Keratinocyte (primary cell): Measurements from ENCODE around the gene SLC66A2. TPM values are rescaled to one million over a fixed set of nuclear protein-coding genes. Genes with fewer than 3 reads are reported as not detected.

ENCODE experiments used
- DNase-seq: peaks from one replicate; pipeline ENCODE4 v3.0.0-alpha.2; 2011; ENCODE audit warnings: low read depth, missing footprints, low spot score
- FAIRE-seq: peaks from 2 replicates; lab custom pipeline; 2011; peaks lifted over from hg19 to GRCh38; lab: Jason Lieb, UNC
- H2AFZ ChIP-seq: 2 replicates; pipeline ENCODE4 v1.6.0; 2012; ENCODE audit warnings: low read length, control low read depth, inconsistent platforms; ENCODE audit not compliant: control insufficient read depth
- H3K27ac ChIP-seq: 2 replicates; pipeline ENCODE4 v1.5.1; 2011; ENCODE audit warnings: low read length; ENCODE audit not compliant: control insufficient read depth, insufficient read depth
- H3K27me3 ChIP-seq: 3 replicates; pipeline ENCODE4 v1.6.0; 2011; ENCODE audit warnings: low read length; ENCODE audit not compliant: control insufficient read depth, insufficient read depth; ENCODE audit errors: extremely low read depth
- H3K36me3 ChIP-seq, 2 experiments: 2 replicates in 1 of 2; 3 replicates in 1 of 2; pipeline ENCODE4 v1.5.1; 2011; ENCODE audit warnings: low read length in 2 of 2, mild to moderate bottlenecking in 1 of 2; ENCODE audit not compliant: control insufficient read depth in 2 of 2, insufficient read depth in 2 of 2; ENCODE audit errors: extremely low read depth in 1 of 2
- H3K4me1 ChIP-seq: 3 replicates; pipeline ENCODE4 v1.5.1; 2011; ENCODE audit warnings: low read length; ENCODE audit not compliant: control insufficient read depth, insufficient read depth; ENCODE audit errors: extremely low read depth
- H3K4me2 ChIP-seq: 3 replicates; pipeline ENCODE4 v1.6.0; 2011; ENCODE audit warnings: low read depth, low read length; ENCODE audit not compliant: control insufficient read depth, insufficient read depth; ENCODE audit errors: extremely low read depth
- H3K4me3 ChIP-seq, 3 experiments: fragments of 200-600 bp in 1 of 3; sonication (generic) in 1 of 3; 2 replicates in 2 of 3; 3 replicates in 1 of 3; pipeline ENCODE4 v1.5.1; 2011 to 2016; ENCODE audit warnings: low read length in 3 of 3, mild to moderate bottlenecking in 3 of 3, control low read depth in 2 of 3, inconsistent platforms in 1 of 3, low read depth in 1 of 3, mixed read lengths in 1 of 3, mixed run types in 1 of 3, moderate library complexity in 1 of 3; ENCODE audit not compliant: control insufficient read depth in 2 of 3, insufficient read depth in 2 of 3; ENCODE audit errors: extremely low read depth in 1 of 3
- H3K79me2 ChIP-seq: 2 replicates; pipeline ENCODE4 v1.6.0; 2012; ENCODE audit warnings: low read length; ENCODE audit not compliant: control insufficient read depth, insufficient read depth
- H3K9ac ChIP-seq: 3 replicates; pipeline ENCODE4 v1.6.0; 2011; ENCODE audit warnings: low read length; ENCODE audit not compliant: control insufficient read depth, insufficient read depth; ENCODE audit errors: extremely low read depth
- H3K9me1 ChIP-seq: 3 replicates; pipeline ENCODE4 v1.6.0; 2011; ENCODE audit warnings: low read length; ENCODE audit not compliant: control insufficient read depth, insufficient read depth; ENCODE audit errors: extremely low read depth
- H3K9me3 ChIP-seq: 2 replicates; pipeline ENCODE4 v1.5.1; 2012; ENCODE audit warnings: low read depth, low read length; ENCODE audit not compliant: control insufficient read depth
- H4K20me1 ChIP-seq: 3 replicates; pipeline ENCODE4 v1.6.0; 2011; ENCODE audit warnings: low read length; ENCODE audit not compliant: control insufficient read depth, insufficient read depth; ENCODE audit errors: extremely low read depth
- EZH2 ChIP-seq: IDR thresholded peaks from one replicate; pipeline ENCODE4 v1.6.1; 2012; ENCODE audit warnings: inconsistent platforms, mild to moderate bottlenecking, low read length, moderate library complexity
- dilution Hi-C: fragments of 300-500 bp; cut with MboI; formaldehyde crosslinking; loops from one replicate; pipeline ENCODE4 v1.7.0; 2020; ENCODE audit warnings: low sequenced_read_pairs; ENCODE audit not compliant: extremely low pct_ligation_motif_present
- polyA plus RNA-seq, 5 experiments: library from polyadenylated mRNA; depleted of rRNA in 3 of 5; stranded (reverse) in 3 of 5; stranded (forward) in 1 of 5; unstranded in 1 of 5; fragments of >200 nt; gene quantifications; 1 replicate in 1 of 5; 2 replicates in 3 of 5; 3 replicates in 1 of 5; pipeline versions ENCODE4 v1.2.1 to v1.2.3, GENCODE V29; 2011 to 2012; ENCODE audit warnings: missing spikeins in 2 of 5, low read depth in 1 of 5, low replicate concordance in 1 of 5
- TF ChIP-seq, protein P1 (sequence below), 3 experiments: IDR thresholded peaks in 1 of 3; conservative IDR thresholded peaks in 1 of 3; optimal IDR thresholded peaks in 1 of 3; 2 replicates in 2 of 3; 3 replicates in 1 of 3; pipeline versions ENCODE3 to v1.5.1; 2011; ENCODE audit warnings: low read length in 3 of 3, mild to moderate bottlenecking in 3 of 3, moderate library complexity in 2 of 3, control low read depth in 1 of 3, inconsistent platforms in 1 of 3; ENCODE audit not compliant: insufficient read depth in 2 of 3; ENCODE audit errors: extremely low read depth in 1 of 3

The SLC66A2 gene
- polyA plus RNA-seq, 1 donor (not counting 4 experiments of a cell fraction or from before 2014, with no cell fraction given) = 16.3 TPM

DNA sequence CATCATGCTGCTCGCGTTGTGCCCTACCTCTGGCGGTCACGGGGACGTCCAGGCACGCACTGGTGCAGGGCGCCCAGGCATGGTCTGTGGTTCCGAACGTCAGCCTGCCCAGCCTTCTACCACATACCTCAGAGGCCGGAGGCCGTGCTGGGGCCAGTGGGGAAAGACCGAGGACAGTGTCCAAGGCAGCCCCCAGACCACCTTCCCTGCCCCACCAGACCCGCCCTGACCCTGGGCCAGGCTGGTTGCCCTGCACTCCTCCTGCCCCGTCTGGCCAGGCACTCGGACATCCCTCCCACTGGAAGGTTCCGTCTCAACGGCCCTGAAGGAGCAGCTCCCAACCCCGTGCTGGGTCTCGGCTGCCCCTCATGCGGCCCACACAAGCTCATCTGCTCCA is 32.8 kb downstream of the SLC66A2 start:
- DNase-seq (no peak), FAIRE-seq (no peak)
- Histone ChIP-seq H3K36me3 (peaks cover 5 to 16% of the 10 kb centered on the region in 2 experiments), H3K9ac (no peak overlapping the region), H2AFZ (no peak overlapping the region), H3K4me3 (no peak overlapping the region), H3K27ac (no peak overlapping the region), H3K79me2 (peaks cover 19% of the 10 kb centered on the region), H3K4me1 (no peaks in the 10 kb centered on the region), H4K20me1 (no peaks in the 10 kb centered on the region), H3K9me3 (no peaks in the 10 kb centered on the region), H3K4me2 (no peak overlapping the region), H3K9me1 (no peaks in the 10 kb centered on the region), H3K27me3 (no peaks in the 10 kb centered on the region)
- TF ChIP-seq, protein P1, sequence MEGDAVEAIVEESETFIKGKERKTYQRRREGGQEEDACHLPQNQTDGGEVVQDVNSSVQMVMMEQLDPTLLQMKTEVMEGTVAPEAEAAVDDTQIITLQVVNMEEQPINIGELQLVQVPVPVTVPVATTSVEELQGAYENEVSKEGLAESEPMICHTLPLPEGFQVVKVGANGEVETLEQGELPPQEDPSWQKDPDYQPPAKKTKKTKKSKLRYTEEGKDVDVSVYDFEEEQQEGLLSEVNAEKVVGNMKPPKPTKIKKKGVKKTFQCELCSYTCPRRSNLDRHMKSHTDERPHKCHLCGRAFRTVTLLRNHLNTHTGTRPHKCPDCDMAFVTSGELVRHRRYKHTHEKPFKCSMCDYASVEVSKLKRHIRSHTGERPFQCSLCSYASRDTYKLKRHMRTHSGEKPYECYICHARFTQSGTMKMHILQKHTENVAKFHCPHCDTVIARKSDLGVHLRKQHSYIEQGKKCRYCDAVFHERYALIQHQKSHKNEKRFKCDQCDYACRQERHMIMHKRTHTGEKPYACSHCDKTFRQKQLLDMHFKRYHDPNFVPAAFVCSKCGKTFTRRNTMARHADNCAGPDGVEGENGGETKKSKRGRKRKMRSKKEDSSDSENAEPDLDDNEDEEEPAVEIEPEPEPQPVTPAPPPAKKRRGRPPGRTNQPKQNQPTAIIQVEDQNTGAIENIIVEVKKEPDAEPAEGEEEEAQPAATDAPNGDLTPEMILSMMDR (optimal IDR thresholded peaks at IDR 0.05 in 1 of 3, IDR thresholded peaks at IDR 0.05 in 1 of 3, conservative IDR thresholded peaks at IDR 0.05 in 1 of 3; ENCODE audit: extremely low read depth in 1 of 3, insufficient read depth in 2 of 3, low read length in 3 of 3) = no peak
- TF ChIP-seq EZH2 = no peak
- dilution Hi-C loops = no loop called here

DNA sequence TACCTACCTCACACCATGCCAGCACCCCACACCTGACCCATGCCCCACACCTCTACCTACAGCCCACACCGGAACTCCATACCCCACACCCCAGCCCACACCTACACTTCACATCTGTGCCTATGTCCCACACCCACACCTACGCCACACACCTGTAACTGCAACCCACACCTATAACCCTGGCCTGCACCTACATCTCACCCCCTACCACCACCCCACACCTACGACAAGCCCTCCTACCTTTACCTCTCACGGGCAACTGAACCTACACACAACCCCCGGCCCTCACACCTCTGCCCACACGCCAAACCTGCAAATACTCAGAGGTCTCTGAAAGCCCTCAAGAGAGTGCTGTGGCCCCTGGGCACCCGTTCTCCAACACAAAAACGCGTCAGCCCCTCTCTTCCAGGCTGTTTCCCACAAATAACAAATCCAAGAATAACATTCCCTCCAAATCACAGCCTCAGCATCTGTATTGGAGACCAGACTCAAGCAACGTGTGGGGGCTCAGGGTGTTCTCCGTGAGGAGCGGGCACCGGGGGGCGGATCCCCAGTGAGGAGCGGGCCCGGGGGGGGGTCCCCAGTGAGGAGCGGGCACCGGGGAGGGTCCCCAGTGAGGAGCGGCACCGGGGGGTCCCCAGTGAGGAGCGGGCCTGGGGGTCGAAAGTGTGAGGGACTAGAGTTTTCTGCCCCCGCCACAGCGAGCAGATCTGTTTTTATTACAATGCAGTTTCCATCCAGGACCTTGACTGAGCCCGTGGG is 33.4 kb downstream of the SLC66A2 start:
- no peak overlapping the region for H3K4me2 ChIP-seq
- no peak overlapping the region for H3K4me3 ChIP-seq
- FAIRE-seq (no peak), DNase-seq (no peak)
- H3K9me3 ChIP-seq = no peaks in the 10 kb centered on the region
- H3K4me1 ChIP-seq = no peaks in the 10 kb centered on the region
- H3K9ac ChIP-seq = no peak overlapping the region
- H3K9me1 ChIP-seq = no peaks in the 10 kb centered on the region
- TF ChIP-seq, protein P1 (optimal IDR thresholded peaks at IDR 0.05 in 1 of 3, IDR thresholded peaks at IDR 0.05 in 1 of 3, conservative IDR thresholded peaks at IDR 0.05 in 1 of 3; ENCODE audit: extremely low read depth in 1 of 3, insufficient read depth in 2 of 3, low read length in 3 of 3) = no peak
- TF ChIP-seq EZH2 = no peak
- no peak overlapping the region for H2AFZ ChIP-seq
- no peaks in the 10 kb centered on the region for H3K27me3 ChIP-seq
- peaks cover 8 to 14% of the 10 kb centered on the region in 2 experiments for H3K36me3 ChIP-seq
- no peak overlapping the region for H3K27ac ChIP-seq
- dilution Hi-C loops = no loop called here
- peaks cover 21% of the 10 kb centered on the region for H3K79me2 ChIP-seq
- H4K20me1 ChIP-seq = no peaks in the 10 kb centered on the region
